OCI-LY7 (cell line): ENCODE data around the gene FSD1L.

Experiments used
- EZH2phosphoT487 ChIP-seq: fragments of 200-600 bp; sonication (generic); IDR thresholded peaks from 2 replicates; pipeline ENCODE4 v1.6.1; 2018; ENCODE audit warnings: low read depth, borderline replicate concordance, mild to moderate bottlenecking, mixed run types, antibody characterized with exemption, low read length, moderate library complexity, mixed read lengths
- TF ChIP-seq, protein P1 (sequence below): fragments of 200-600 bp; sonication (generic); conservative IDR thresholded peaks from 2 replicates; pipeline ENCODE4 v1.5.1; 2014; ENCODE audit warnings: mild to moderate bottlenecking, antibody characterized with exemption, low read length, moderate library complexity, mixed read lengths

DNA sequence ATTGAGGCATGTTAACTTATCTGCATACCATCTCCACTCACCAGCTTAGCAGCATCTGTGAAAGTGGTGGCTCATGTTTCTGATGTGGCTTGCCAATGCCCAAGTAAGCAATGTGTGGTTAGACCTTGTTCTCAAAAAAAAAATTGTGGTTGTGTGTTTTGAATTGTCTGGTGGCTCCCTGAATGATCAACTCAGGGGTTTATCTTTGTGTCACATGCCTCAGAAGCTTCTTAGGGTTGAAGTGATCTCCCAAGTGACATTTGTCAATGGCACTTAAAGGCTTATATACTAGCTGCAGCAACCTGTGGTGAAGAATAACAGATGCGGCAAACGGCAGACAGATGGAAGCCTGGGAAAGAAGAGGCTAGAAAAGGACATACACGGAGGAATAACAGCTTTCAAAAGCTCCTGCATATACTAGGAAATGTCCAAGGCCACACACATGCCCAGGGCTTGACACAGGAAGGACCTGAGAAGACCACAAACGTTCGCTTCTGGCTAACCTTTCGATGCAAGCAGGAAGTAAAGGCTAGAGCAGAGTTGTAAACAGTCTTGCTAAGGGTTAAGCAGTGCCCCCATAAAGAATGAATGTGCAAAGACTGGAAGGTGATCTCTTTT is 42.2 kb upstream of the FSD1L start:
- TF ChIP-seq, protein P1, sequence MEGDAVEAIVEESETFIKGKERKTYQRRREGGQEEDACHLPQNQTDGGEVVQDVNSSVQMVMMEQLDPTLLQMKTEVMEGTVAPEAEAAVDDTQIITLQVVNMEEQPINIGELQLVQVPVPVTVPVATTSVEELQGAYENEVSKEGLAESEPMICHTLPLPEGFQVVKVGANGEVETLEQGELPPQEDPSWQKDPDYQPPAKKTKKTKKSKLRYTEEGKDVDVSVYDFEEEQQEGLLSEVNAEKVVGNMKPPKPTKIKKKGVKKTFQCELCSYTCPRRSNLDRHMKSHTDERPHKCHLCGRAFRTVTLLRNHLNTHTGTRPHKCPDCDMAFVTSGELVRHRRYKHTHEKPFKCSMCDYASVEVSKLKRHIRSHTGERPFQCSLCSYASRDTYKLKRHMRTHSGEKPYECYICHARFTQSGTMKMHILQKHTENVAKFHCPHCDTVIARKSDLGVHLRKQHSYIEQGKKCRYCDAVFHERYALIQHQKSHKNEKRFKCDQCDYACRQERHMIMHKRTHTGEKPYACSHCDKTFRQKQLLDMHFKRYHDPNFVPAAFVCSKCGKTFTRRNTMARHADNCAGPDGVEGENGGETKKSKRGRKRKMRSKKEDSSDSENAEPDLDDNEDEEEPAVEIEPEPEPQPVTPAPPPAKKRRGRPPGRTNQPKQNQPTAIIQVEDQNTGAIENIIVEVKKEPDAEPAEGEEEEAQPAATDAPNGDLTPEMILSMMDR, result no peak
- no peak for TF ChIP-seq EZH2phosphoT487
